ENCODE data around the gene VOPP1.

GRCh38 chr7:55550841-55551537 is 21.3 kb downstream of the VOPP1 start:
- TF ChIP-seq CTCF (IDR thresholded peaks at IDR 0.05) (no peak), ZFX (IDR thresholded peaks at IDR 0.05; ENCODE audit: borderline replicate concordance) (no peak)

Measured in 22Rv1 (cell line).